Measurements from ENCODE around the gene ILF3.

The ILF3 gene

DNA sequence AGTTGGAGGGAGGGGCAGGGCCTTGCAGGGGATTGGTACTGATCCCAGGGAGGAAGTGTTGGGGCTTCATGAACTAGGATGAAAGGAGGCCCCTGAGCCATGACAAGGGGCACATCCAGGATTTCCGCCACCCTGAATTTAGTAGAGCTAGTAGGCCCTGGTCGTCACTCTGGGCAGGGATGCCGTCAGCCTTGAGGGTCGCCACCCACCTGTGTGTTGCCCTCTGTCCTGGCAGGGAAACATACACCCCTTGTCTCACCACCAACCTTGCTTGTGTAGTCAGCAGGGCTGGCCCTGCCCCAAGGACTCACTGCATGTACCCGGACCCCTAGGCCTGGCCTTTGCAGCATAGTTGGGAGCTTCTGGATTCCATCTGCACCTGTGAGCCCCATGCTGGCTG, 37.7 kb downstream of the ILF3 start:
- intact Hi-C loops (cut with DNase I) = no loop called here
- no peak for DNase-seq

- intact Hi-C loops (cut with DNase I) = no loop called here
Measured at GRCh38 chr19:10692673-10693264, 38.6 kb downstream of the ILF3 start.

DNA sequence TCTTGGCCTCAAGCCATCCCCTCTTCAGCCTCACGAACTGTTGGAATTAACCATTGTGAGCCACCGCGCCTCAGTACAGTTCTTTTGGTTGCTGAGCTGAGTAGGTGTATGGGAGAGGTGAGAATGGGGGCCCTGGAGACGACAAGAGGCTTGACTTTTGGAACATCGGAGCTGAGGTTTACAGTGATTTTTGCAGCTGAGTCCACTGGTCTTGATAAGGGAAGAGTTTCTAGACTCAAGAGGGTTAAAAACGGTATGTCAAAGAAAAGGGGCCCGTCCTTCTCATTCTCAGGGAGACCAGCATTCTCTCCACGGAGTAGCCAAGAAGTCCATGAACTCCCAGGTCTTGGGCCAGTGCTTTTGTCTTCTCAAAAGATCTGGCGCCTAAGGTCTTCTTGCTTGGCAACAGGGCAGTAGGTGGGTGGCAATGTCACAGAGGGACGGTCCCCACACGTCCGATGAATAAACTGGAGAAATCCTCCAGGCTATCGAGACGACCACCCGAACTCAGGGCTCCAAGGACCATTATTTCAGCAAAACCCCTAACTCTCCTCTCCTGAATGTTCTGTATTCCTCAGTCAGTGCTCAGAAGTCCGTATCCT, 40.7 kb downstream of the ILF3 start:
- no peak for DNase-seq
- intact Hi-C loops (cut with DNase I) = loop anchor here (5.0 kb wide), 1 partner anchor 113 kb away; no protein-coding TSS in a partner anchor

More at GRCh38 chr19:10692673-10693264, 38.6 kb downstream of the ILF3 start:
- DNase-seq = no peak

- intact Hi-C loops (cut with DNase I) = loop anchor here (5.0 kb wide), 1 partner anchor 113 kb away; no protein-coding TSS in a partner anchor
- peak; percentile 71 to 99 (median 91) for DNase-seq
Measured at GRCh38 chr19:10695401-10696398, 41.6 kb downstream of the ILF3 start.

DNA sequence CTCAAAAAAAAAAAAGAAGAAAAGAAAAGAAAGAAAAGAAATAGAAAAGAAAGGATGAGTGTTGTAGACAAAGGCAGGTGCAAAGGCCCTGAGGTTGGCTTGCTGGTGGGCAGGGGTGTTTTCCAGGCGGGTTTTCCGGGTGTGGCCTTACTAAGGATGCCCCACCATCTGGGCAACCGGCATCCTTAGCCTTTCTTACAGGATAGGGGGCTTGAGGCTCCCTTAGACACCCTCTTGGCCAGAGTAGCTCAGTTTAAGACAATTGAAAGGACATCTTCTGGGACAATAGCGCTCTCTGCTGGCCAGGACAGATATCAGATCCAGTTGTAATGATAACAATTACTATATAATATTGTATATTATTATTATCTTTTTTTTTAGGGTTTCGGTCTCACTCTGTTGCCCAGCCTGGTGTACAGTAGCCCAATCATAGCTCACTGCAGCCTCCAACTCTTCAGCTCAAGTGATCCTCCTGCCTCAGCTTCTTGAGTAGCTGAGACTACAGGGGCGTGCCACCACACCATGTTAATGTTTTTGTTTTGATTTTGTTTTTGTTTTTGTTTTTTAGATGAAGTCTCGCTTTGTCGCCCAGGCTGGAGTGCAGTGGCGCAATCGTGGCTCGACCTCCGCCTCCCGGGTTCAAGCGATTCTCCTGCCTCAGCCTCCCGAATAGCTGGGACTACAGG, 45.6 kb downstream of the ILF3 start:
- peak in 3 of 10 donors; percentile 42 to 68 (median 51) for DNase-seq
- intact Hi-C loops (cut with DNase I) = loop anchor here (2.0 to 5.0 kb wide), 2 partner anchors 45 to 117 kb away; partner anchors contain the start of gene ILF3

DNA sequence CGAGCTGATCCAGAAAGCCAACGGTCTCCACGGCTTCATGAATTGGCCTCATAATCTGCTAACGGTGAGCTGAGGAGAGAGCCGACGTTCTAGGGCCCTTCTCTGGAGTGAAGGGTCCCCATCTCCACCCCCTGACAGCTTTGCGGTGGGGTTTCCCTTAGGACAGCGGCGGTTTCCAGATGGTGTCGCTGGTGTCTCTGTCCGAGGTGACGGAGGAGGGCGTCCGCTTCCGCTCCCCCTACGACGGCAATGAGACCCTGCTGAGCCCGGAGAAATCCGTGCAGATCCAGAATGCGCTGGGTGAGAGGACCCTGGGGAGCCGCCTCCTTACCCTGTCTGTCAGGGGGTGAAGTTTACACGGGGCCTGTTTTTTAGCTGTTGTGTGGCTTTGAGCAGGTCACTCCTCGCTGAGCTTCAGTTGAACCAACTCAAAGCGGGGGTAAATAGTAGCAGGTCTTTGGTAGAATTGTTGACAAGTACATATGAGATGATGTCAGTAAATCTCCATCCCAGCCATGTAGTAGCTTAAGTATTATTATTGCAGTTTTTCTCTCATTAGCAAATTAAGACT, 47.9 kb downstream of the ILF3 start:
- intact Hi-C loops (cut with DNase I) = loop anchor here (2.0 kb wide), 1 partner anchor 47 kb away; the partner anchor contains the start of gene ILF3
- peak in 2 of 10 donors; percentile 17 to 74 for DNase-seq

DNA sequence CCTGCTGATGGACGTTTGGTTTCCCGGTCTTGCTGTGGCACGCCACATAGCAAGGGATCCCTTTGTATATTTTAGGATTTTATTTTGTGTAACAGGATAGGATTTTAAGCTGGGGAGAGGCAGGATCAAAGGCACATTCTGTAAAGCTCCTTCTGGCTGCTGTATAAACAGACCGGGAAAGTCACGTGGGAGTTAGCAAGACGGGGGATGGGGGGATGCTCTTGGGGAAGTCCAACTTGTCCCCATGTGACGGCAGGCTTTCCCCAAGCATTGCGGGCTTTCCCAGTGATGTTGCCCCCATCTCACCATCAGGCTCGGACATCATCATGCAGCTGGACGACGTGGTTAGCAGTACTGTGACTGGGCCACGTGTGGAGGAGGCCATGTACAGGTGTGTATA, 52.8 kb downstream of the ILF3 start:
- intact Hi-C loops (cut with DNase I) = no loop called here
- DNase-seq = no peak

DNA sequence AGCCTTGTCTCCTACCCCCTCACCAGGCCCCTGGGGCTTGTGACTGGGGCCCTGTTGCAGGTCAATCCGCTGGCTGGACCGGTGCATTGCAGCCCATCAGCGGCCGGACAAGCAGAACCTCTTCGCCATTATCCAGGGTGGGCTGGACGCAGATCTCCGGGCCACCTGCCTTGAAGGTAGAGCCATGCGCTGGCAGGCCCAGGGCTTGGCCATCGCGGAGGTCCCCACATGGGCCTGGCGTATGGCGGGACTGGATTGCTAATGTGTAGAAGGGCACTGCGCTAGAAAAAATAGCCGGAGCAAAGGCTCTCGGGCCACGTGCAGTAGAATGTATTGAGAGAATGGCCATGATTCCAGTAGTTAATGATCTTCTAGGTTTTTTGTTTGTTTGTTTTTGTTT, 53.3 kb downstream of the ILF3 start:
- no peak for DNase-seq
- intact Hi-C loops (cut with DNase I) = no loop called here

- DNase-seq = no peak
- intact Hi-C loops (cut with DNase I) = no loop called here
Measured at GRCh38 chr19:10708291-10708690, 54.1 kb downstream of the ILF3 start.

- DNase-seq = no peak
- intact Hi-C loops (cut with DNase I) = loop anchor here (10.0 kb wide), 1 partner anchor 123 kb away; the partner anchor contains the start of gene TMED1
Measured at GRCh38 chr19:10712045-10712444, 57.9 kb downstream of the ILF3 start.

DNA sequence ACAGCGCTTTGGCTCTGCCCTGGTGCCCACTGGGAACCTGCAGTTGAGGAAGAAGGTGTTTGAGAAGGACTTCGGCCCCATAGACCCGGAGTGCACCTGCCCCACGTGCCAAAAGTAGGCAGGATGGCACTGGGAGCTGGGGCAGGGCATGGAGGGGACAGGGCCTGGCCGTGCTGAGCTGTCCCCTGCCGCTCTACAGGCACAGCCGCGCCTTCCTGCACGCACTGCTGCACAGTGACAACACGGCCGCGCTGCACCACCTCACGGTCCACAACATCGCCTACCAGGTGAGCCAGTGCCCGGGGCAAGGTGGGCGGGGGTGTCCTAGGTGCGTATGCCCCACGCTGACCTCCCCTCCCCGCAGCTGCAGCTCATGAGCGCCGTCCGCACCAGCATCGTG, 58.6 kb downstream of the ILF3 start:
- intact Hi-C loops (cut with DNase I) = loop anchor here (10.0 kb wide), 1 partner anchor 122 kb away; the partner anchor contains the start of gene TMED1
- DNase-seq = no peak

GRCh38 chr19:10713317-10713716, 59.2 kb downstream of the ILF3 start:
- DNase-seq = no peak
- intact Hi-C loops (cut with DNase I) = loop anchor here (10.0 kb wide), 1 partner anchor 121 kb away; the partner anchor contains the start of gene TMED1

GRCh38 chr19:10717054-10717355, 62.9 kb downstream of the ILF3 start:
- intact Hi-C loops (cut with DNase I) = loop anchor here (1.0 to 10.0 kb wide), 3 partner anchors 53 to 145 kb away; partner anchors contain the start of gene TMED1
- no peak for DNase-seq

- intact Hi-C loops (cut with DNase I) = loop anchor here (1.0 to 10.0 kb wide), 3 partner anchors 53 to 145 kb away; partner anchors contain the start of gene TMED1
- peak; percentile 97 to 100 (median 98) for DNase-seq
Measured at GRCh38 chr19:10717356-10718204, 63.4 kb downstream of the ILF3 start, which contains the start of gene DNM2. Gene DNM2 (plus strand): TSS chr19:10718079. CDS start chr19:10718243, 164 bp downstream.

DNA sequence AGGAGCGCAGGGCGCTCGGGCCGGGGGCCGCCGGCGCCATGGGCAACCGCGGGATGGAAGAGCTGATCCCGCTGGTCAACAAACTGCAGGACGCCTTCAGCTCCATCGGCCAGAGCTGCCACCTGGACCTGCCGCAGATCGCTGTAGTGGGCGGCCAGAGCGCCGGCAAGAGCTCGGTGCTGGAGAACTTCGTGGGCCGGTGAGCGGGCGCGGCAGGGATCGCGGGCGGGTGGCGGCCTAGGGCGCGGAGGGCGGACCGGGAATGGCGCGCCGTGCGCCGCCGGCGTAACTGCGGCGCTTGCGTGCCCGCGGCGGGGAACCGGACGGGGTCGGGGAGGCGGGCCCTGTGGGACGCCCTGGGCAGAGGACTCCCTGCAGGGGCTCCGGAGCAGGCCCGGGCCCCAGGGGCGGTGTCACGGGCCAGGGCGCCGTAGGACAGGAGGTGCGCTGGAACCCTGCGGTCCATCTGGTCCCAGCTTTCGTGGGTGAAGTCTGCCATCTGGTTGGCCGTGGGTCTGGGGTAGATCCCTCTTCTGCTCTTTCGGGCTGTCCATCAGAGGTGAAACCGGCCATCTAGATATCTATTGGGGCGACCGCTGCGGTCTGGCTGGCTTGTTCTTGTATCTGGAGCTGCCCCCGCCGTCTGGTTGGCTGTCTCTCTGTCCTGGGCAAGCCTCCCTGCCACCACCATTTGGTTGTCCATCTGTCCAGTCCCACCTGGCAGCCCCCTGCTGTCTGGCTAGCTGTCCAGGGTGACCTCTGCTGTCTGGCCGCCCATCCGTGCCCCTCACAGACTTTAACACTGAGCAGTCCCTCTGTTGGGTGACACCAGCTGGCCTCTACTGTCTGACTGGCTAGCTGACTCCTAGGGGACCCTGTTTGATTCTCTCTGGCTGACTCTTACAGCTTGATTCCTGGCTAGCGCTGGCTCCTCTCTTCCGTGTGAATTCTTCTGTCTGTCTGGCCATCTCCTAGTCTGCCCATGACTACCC, 64.4 kb downstream of the ILF3 start:
- intact Hi-C loops (cut with DNase I) = loop anchor here (5.0 to 10.0 kb wide), 2 partner anchors 116 to 144 kb away; partner anchors contain the start of gene TMED1
- DNase-seq = peak in 8 of 10 donors; percentile 32 to 91 (median 48)

GRCh38 chr19:10719466-10719961, 65.4 kb downstream of the ILF3 start:
- DNase-seq = no peak
- intact Hi-C loops (cut with DNase I) = loop anchor here (5.0 to 10.0 kb wide), 2 partner anchors 115 to 143 kb away; partner anchors contain the start of gene TMED1

DNA sequence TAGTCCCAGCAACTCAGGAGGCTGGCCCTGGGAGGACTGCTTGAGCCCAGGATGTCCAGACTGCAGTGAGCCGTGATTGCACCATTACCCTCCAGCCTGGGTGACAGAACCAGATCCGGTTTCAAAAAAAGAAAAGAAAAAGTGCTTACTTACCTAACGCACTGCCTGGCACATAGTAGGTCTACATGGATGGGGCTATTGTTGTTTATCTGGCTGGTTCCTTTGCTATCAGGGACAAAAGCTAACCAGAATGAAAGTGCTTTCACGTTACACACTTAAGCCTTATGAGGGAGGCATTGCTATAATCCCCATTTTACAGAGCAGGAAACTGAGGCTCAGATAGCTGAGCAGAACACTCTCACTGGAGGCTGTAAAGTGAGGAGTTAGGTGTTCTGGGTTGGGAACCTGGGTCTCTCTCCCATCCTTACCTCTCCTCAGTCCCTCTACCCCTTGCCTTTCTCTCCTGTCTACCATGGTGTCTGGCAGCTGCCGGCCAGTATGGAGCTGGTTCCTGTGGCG, 66.5 kb downstream of the ILF3 start:
- DNase-seq = no peak
- intact Hi-C loops (cut with DNase I) = no loop called here

All from posterior cingulate gyrus (tissue), 11 donors.